ENCODE data around the gene GTF3A.
A peak's percentile ranks its signal among the peaks of the same experiment; 100 is the strongest.

GTF3A gene

GRCh38 chr13:27449081-27449603 is 24.7 kb downstream of the GTF3A start:
- DNase-seq, result no peak

DNA sequence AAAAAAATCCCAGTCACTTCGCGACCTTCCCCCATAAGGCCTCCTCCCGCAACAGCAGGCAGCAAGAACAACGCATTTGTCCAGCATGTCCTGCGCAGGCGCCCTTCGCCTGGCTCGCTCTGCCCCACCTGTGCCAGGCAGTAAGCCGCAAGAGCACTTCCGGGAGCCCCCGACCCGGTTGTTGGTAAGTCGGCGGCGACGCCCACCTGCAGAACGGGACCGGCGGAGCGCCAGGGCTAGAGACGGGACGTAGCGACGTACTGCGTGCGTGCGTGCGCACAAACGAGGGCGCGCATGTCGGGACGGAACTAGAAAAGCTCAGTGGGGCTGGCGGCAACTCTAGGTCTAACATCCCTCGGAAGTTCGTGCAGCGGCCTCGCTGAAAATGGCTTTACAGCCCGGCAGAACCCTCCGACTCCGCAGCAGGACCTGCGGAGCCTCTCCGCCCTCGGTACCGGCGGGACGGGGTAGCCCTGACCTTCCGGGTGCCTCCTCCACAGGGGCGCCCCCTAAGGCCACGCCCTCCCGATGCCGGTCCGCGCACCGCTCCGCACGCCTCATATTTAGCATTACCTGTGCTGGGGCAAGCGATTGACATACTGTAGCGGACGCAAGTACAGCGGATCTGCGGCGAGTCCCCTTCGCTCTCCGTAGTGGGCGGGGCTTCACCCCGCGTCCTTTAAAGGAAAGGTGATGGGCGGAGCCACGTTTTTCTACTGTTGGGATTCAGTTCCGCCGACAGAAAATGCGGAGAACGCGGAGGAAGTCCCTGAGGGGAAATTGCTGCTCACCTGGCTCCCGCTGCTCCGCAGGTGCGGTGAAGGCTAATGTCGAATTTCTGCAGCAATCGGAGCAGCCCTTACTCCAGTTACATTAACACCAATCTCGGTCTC is 25.8 kb downstream of the GTF3A start, which contains the start of gene MTIF3:
MTIF3 (minus strand) TSS at position 629 of the 893 bp plus-strand sequence. CDS start 10,116 bp downstream, outside the sequence.
- DNase-seq, result peak; percentile 94

- peak; percentile 33 for DNase-seq
Measured at GRCh38 chr13:27450921-27451471, 26.6 kb downstream of the GTF3A start.

GRCh38 chr13:27455331-27455855 is 31.0 kb downstream of the GTF3A start:
- DNase-seq, result no peak

DNA sequence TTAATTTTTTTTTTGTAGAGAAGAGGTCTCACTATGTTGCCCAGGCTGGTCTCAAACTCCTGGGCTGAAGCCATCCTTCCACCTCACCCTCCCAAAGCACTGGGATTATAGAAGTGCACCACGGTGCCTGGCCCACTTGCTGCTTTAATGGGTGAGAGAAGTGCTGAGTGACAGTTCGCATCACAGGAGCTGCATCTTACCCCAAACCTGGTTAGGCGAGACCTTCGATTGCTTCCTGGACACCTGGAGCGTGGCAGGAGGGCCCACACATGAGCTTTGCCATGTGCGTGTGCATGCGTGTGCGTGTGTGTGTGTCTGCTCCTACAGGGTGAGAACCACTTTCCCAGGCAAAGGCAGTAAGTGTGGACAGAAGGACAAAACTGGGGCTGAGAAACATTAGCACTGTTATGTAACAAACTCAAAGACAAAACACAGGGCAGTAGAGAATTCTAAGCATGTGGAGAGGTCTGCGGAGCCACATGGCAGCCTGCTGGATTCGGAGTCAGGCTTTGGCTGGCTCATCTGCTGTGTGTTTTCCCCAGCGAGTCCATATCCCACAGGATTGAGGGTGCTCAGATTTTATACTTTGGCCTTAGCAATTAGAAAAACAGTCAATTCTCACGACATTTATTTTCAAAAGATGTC is 37.6 kb downstream of the GTF3A start:
- DNase-seq, result no peak

DNA sequence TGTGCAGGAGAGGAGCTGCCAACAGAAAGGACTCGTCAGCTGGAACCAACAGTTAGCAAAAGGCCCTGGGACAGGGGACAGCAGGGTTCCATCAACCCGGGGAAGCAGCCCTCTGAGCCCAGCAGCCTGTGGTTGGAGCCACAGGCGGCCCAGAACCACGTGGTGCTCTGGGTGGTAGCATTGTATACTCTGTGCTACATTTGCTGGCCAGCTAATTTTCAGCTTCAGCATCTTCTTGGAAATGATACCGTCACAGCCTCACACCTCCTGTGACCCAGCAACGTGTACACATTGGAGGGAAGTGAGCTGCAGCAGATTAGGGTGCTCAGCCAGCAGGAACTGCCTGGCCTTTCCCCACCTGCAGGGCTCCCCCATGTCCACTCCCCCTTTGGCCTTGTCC is 39.1 kb downstream of the GTF3A start:
- no peak for DNase-seq

DNA sequence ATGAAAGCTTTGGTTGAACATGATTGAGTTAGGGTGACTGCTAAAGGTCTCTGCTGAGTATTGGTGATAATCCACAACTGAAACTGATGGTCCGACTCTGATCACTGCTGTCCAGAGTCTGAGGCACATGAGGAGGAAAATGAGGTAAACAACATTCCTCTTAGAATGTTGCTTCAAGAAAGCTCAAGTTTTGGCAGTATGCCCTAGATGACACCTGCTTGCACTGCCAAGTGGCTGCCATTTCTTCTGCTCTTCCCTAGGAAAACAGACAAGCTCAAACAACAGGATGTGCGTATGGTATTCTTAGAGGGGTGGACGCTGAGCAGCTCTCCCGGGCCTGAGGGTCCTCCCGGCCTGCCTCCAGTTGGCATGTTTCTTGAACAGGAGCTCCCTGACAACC is 41.2 kb downstream of the GTF3A start:
- no peak for DNase-seq

GRCh38 chr13:27466513-27466912 is 42.1 kb downstream of the GTF3A start:
- no peak for DNase-seq

DNA sequence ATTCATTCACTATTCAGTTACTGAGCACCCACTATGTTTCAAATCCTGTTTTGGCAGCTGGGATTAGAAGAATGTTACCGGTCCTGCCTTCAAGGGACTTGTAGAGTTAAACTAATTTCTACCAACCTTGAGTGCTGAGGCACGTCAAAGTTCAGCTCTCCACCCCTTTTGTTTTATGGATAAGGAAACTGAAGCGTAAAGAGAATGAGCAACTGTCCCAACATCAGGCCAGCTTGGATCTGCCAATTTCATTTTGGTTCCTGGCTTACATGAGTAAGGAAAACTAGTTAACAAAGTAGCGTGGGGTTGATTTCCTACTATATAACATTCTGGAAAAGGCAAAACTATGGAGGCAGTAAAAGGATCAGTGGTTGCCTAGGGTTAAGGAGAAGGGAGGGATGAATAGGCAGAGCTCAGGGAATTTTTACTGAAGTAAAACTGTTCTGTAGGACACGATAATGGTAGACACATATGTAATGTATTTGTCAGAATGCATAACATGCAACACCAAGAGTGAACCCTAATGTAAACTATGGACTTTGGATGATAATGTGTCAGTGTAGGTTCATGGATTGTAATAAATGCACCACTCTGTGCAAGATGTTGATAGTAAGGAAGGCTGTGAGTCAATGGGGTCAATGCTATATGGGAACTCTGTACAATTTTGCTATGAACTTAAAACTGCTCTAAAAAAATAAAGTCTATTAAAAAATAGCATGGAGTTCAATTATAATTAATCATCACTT is 45.8 kb downstream of the GTF3A start:
- no peak for DNase-seq

DNA sequence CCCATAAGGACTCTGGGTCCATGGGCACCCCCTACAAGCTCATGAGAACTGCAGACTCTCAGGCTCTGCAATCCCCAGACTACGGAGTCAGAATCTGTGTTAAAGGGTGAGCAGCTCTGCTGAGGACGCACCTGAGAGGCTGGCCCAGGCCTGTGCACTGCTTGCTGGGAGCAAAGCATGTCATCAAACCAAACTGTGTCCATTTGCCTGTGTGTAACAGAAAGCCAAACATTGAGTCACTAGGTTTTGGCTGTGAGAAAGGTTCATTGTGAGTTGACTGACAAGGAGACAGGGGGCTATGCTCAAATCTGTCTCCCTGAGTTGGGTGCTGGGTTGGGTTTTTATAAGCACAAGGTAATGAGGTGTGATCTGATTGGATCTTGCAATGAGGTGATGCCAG is 48.0 kb downstream of the GTF3A start:
- no peak for DNase-seq

- no peak for DNase-seq
Measured at GRCh38 chr13:27472941-27473340, 48.5 kb downstream of the GTF3A start.

DNA sequence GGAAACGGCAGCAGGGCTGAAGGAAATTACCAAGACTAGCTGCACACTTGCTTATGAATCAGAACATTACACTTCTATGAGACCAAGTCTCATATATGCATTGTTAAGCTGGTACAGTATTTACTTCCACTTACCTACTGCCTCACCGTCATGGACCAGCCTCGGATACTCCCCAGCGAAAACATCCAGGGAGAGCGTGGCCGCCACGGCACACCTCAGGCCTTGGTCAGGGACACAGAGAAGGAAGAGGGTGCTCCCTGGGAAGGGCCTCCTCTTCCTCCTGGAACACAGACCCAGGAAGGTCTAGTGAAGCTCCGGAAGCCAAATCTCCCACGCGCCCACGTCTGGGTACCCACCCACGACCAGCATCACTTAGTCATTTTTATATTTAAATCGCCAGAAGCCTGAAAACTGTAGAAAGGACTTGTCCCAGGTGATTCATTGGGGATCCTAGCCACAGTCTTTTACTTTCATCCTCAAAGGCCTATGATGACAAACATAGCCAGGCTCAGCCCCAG is 50.4 kb downstream of the GTF3A start:
- DNase-seq, result no peak

DNA sequence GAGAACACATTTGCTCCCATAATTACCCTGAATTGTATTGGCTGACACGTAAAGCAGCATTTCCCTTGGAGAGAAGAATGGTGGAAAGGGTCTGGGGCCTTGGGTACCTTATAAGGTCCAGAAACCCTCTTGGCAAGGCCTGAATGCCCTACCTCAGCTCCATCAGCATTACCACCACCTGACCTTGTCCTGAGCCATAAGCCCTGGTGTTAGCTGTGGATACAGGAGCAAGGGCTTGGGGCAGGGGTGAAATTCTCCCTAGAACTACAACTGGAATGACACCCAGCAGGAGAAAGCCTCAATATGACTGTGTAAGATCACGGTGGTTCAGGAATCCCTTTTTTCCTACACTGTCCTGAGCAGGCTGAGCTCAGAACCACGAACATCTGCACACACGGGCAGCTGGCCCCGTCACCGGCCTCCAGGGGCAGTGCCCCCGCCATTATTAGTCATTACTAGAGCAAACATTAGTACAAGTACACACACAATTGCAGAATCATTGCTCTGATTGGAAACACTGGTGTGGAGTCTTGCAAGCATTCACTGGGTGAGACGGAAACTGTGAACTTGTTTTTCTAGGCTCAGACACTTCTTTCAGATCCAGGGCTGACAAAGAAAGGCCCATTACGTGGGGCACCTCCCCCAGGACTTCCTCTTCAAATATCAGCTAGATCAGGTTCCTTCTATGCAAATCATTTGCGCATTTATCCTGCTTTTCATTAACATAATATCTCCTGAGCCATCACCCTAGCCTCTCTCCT is 52.7 kb downstream of the GTF3A start:
- no peak for DNase-seq

DNA sequence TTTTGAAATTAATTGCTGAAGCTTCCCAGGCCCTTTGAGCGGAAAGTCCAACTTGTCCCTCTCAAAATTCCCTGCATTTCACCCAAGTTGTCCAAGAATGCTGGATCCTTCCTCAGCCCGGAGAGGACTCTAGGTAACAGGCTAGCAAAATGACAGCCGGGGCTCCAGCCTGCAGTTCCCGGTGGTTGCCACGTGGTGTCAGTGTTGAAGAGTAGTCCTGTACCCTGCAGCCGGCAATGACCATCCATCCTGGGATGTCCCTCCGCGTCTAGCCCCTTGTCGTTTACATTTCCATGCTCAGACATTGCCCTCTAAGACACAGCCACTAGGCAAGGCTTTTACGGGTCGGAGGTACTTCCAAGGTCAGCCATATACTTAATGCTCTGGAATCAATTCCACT is 57.3 kb downstream of the GTF3A start:
- DNase-seq, result no peak

- DNase-seq, result no peak
Measured at GRCh38 chr13:27482983-27483382, 58.6 kb downstream of the GTF3A start.

GRCh38 chr13:27483421-27483820 is 59.0 kb downstream of the GTF3A start:
- DNase-seq, result no peak

Measured in effector CD8-positive, alpha-beta T cell (primary cell).